ENCODE measurements around the gene HSPA1L. TPM values are rescaled to one million over a fixed set of nuclear protein-coding genes. Genes with fewer than 3 reads are reported as not detected.

The HSPA1L gene
- total and polyA plus RNA-seq, 10 of the 15 experiments (the other 5 are each of a cell fraction or from before 2014, with no cell fraction given): 0.69 to 2.5 (median 1.5) TPM

DNA sequence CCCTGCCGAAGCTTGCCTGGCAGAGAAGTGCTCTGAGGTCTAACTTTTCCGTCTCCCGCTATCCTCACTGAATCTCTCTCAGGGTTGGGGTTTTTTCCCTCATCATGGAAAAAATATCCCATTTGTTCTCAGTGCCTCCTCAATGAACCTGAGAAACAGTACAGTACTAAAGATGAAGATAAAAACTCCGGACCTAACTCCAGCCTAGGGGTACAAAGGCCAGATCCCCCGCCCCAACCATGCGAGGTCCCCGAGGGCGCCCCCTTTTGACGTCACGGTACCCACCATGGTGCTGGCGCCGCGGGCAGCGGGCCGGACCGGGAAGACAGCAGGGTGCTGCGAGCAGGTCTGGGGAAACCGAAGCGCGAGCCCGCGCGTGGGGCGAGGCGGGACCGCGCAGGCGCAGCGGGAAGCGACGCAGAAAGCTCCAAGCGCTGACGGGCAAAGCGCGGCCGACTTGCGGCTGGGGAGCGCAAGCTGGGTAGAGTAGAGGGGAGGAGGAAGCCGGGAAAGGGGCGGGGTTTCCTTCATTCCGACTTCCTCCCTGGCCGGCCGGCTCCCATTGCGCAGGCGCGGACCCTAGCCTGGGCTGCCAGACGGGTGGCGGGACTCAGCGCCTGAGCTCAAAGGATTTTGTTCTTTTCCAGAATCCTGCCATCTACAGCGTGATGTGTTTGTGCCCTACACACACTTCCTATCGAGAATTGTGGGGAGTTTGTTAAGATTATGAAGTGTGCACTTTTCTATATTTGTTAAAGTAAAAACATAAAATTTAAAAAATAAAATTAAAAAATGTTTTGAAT is 8.4 kb downstream of the HSPA1L start, which contains the start of gene LSM2 (continued):
- TF ChIP-seq, protein P1, sequence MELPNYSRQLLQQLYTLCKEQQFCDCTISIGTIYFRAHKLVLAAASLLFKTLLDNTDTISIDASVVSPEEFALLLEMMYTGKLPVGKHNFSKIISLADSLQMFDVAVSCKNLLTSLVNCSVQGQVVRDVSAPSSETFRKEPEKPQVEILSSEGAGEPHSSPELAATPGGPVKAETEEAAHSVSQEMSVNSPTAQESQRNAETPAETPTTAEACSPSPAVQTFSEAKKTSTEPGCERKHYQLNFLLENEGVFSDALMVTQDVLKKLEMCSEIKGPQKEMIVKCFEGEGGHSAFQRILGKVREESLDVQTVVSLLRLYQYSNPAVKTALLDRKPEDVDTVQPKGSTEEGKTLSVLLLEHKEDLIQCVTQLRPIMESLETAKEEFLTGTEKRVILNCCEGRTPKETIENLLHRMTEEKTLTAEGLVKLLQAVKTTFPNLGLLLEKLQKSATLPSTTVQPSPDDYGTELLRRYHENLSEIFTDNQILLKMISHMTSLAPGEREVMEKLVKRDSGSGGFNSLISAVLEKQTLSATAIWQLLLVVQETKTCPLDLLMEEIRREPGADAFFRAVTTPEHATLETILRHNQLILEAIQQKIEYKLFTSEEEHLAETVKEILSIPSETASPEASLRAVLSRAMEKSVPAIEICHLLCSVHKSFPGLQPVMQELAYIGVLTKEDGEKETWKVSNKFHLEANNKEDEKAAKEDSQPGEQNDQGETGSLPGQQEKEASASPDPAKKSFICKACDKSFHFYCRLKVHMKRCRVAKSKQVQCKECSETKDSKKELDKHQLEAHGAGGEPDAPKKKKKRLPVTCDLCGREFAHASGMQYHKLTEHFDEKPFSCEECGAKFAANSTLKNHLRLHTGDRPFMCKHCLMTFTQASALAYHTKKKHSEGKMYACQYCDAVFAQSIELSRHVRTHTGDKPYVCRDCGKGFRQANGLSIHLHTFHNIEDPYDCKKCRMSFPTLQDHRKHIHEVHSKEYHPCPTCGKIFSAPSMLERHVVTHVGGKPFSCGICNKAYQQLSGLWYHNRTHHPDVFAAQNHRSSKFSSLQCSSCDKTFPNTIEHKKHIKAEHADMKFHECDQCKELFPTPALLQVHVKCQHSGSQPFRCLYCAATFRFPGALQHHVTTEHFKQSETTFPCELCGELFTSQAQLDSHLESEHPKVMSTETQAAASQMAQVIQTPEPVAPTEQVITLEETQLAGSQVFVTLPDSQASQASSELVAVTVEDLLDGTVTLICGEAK (IDR thresholded peaks at IDR 0.05; ENCODE audit: borderline replicate concordance): peak; percentile 42; the same call in 1 of the 2 replicates
- TF ChIP-seq ZNF274 (IDR thresholded peaks at IDR 0.05; ENCODE audit: insufficient read depth, insufficient read length) (no peak), ZSCAN29 (IDR thresholded peaks at IDR 0.05) (no peak), CREM (IDR thresholded peaks at IDR 0.05; ENCODE audit: low read depth) (peak; percentile 96), YBX1 (IDR thresholded peaks at IDR 0.05) (no peak), YY1 (IDR thresholded peaks at IDR 0.05; ENCODE audit: low read depth, low read length) (peak; percentile 77), SMAD5 (IDR thresholded peaks at IDR 0.05; ENCODE audit: low read depth) (peak; percentile 83; the same call in 1 of the 2 replicates), NFIC (IDR thresholded peaks at IDR 0.05; ENCODE audit: low read depth, low read length) (no peak), BRCA1 (IDR thresholded peaks at IDR 0.05; ENCODE audit: low read depth, low read length) (no peak), MEF2A (IDR thresholded peaks at IDR 0.05; ENCODE audit: insufficient read depth, low read depth, low read length) (no peak), BHLHE40 (IDR thresholded peaks at IDR 0.05; ENCODE audit: borderline replicate concordance in 1 of 2, low read depth in 2 of 2, low read length in 1 of 2) (peak in 1 of 2 experiments; percentile 40; a peak in 1 of 4 replicates), HDGF (IDR thresholded peaks at IDR 0.05) (peak; percentile 89), DPF2 (IDR thresholded peaks at IDR 0.05) (peak; percentile 60; the same call in 1 of the 2 replicates), EZH2 (IDR thresholded peaks at IDR 0.05; ENCODE audit: borderline replicate concordance, control insufficient read depth, low read depth, low read length) (no peak), EGR1 (IDR thresholded peaks at IDR 0.05; ENCODE audit: borderline replicate concordance in 1 of 2, low read depth in 2 of 2, low read length in 2 of 2) (no peak), NRF1 (conservative IDR thresholded peaks at IDR 0.05; ENCODE audit: low read depth, low read length) (peak; percentile 65), ATF7 (IDR thresholded peaks at IDR 0.05; ENCODE audit: low read depth) (peak; percentile 40; the same call in 1 of the 2 replicates)
- TF ChIP-seq, protein P2, sequence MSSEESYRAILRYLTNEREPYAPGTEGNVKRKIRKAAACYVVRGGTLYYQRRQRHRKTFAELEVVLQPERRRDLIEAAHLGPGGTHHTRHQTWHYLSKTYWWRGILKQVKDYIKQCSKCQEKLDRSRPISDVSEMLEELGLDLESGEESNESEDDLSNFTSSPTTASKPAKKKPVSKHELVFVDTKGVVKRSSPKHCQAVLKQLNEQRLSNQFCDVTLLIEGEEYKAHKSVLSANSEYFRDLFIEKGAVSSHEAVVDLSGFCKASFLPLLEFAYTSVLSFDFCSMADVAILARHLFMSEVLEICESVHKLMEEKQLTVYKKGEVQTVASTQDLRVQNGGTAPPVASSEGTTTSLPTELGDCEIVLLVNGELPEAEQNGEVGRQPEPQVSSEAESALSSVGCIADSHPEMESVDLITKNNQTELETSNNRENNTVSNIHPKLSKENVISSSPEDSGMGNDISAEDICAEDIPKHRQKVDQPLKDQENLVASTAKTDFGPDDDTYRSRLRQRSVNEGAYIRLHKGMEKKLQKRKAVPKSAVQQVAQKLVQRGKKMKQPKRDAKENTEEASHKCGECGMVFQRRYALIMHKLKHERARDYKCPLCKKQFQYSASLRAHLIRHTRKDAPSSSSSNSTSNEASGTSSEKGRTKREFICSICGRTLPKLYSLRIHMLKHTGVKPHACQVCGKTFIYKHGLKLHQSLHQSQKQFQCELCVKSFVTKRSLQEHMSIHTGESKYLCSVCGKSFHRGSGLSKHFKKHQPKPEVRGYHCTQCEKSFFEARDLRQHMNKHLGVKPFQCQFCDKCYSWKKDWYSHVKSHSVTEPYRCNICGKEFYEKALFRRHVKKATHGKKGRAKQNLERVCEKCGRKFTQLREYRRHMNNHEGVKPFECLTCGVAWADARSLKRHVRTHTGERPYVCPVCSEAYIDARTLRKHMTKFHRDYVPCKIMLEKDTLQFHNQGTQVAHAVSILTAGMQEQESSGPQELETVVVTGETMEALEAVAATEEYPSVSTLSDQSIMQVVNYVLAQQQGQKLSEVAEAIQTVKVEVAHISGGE (CRISPR knock-in tag; IDR thresholded peaks at IDR 0.05): no peak
- TF ChIP-seq, protein P3, sequence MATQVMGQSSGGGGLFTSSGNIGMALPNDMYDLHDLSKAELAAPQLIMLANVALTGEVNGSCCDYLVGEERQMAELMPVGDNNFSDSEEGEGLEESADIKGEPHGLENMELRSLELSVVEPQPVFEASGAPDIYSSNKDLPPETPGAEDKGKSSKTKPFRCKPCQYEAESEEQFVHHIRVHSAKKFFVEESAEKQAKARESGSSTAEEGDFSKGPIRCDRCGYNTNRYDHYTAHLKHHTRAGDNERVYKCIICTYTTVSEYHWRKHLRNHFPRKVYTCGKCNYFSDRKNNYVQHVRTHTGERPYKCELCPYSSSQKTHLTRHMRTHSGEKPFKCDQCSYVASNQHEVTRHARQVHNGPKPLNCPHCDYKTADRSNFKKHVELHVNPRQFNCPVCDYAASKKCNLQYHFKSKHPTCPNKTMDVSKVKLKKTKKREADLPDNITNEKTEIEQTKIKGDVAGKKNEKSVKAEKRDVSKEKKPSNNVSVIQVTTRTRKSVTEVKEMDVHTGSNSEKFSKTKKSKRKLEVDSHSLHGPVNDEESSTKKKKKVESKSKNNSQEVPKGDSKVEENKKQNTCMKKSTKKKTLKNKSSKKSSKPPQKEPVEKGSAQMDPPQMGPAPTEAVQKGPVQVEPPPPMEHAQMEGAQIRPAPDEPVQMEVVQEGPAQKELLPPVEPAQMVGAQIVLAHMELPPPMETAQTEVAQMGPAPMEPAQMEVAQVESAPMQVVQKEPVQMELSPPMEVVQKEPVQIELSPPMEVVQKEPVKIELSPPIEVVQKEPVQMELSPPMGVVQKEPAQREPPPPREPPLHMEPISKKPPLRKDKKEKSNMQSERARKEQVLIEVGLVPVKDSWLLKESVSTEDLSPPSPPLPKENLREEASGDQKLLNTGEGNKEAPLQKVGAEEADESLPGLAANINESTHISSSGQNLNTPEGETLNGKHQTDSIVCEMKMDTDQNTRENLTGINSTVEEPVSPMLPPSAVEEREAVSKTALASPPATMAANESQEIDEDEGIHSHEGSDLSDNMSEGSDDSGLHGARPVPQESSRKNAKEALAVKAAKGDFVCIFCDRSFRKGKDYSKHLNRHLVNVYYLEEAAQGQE (IDR thresholded peaks at IDR 0.05; ENCODE audit: low read depth, low read length): no peak

All from GM12878 (cell line).